Ecto neural progenitor cell (in vitro differentiated cells): ENCODE results near the gene SCAF1.

Experiments
- DNase-seq: peaks from one replicate; pipeline ENCODE4 v3.0.0-alpha.2; 2018; ENCODE audit warnings: low spot score

SCAF1 gene

GRCh38 chr19:49665036-49665350 lies 23.0 kb downstream of the SCAF1 start:
- DNase-seq = no peak

DNA sequence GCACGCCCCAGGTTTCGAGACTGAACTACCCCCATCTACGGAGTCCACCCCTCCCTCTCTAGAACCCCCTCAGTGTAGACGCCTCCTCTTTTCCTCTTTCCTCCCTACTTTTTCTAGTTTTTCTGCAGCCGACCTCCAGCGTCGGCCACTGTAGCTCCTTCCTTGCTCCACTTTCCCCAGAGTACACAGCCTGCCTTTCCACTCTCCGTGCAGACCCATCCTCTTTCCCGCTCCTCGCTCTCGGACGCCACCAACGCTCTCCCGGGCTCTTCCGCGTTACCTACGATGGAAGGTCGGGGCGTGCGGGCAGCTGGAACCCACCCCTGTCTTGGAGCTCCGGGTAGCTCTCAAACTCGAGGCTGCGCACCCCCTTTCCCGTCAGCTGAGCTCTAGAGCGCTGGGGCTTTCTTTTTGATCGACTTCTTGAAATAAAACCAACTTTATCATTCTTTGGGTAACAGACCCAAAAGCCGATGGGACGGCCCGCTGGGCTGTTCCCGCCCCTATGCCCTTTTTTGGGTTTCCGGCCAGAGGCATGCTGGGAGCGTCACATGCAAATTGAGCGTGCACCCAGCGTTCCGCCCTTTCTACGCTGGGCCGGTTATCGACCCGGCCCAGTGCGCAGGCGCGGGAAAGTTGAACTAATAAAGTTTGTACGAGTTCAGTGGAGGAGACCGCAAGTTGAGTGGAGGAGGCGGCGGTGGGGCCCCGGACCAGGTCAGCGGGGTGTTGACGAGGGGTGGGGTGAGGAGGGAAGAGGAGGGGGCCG lies 23.5 kb downstream of the SCAF1 start, which contains the start of the genes BCL2L12 and IRF3:
TSS of gene BCL2L12 (plus strand) at position 583 of the 769 bp plus-strand sequence. CDS start 760 bp downstream, outside the sequence.
TSS of gene IRF3 (minus strand) at position 507 of the 769 bp plus-strand sequence. CDS start 1,019 bp downstream, outside the sequence.
- DNase-seq = peak; percentile 98

- no peak for DNase-seq
Observed at GRCh38 chr19:49666120-49666444, 24.1 kb downstream of the SCAF1 start.

- DNase-seq = no peak
Observed at GRCh38 chr19:49667473-49667872, 25.5 kb downstream of the SCAF1 start.

- DNase-seq = no peak
Observed at GRCh38 chr19:49669516-49669915, 27.5 kb downstream of the SCAF1 start.

- peak; percentile 91 for DNase-seq
Observed at GRCh38 chr19:49672131-49672919, 30.3 kb downstream of the SCAF1 start.

GRCh38 chr19:49676136-49676783 lies 34.3 kb downstream of the SCAF1 start:
- no peak for DNase-seq

- DNase-seq = peak; percentile 100
Observed at GRCh38 chr19:49676784-49677230, 34.8 kb downstream of the SCAF1 start.

DNA sequence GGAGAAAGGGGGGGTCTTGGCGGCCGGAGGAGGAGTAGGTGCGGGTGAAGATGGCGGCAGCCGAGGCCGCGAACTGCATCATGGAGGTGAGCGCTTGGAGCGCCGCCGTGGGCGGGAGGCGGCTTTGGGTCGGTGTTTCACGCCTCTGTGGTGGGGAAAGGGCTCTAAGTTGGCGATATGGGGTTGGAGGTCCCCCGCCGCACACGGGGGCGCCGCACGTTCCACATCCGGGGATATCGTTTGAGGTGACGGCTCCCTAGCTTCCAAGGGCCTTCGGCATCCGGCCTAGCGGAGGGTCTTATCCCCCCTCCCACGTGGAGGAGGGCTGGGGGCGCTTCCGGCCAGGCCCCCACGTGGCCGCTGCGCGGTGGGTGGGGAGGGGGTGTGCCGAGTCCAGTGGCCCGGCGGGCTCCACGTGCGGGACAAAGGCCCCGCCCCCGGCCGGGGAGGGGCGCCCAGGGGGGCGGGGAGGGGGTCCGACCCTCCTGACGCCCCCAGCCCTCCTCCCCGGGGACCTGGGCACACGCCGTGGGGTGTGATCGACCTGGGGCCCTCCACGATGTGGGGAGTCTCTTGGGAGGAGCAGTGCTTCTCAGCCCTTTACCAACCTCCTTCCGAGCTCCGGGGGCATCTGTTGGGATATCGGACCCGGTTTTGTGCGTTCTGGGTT lies 35.4 kb downstream of the SCAF1 start, which contains the start of gene PRMT1:
TSS of gene PRMT1 (plus strand) at position 41 of the 670 bp plus-strand sequence. CDS start at position 51, 10 bp downstream.
- no peak for DNase-seq

GRCh38 chr19:49677901-49678674 lies 36.1 kb downstream of the SCAF1 start:
- DNase-seq = peak; percentile 95

GRCh38 chr19:49678985-49679770 lies 37.2 kb downstream of the SCAF1 start:
- DNase-seq = no peak

- no peak for DNase-seq
Observed at GRCh38 chr19:49679771-49680413, 37.9 kb downstream of the SCAF1 start.

DNA sequence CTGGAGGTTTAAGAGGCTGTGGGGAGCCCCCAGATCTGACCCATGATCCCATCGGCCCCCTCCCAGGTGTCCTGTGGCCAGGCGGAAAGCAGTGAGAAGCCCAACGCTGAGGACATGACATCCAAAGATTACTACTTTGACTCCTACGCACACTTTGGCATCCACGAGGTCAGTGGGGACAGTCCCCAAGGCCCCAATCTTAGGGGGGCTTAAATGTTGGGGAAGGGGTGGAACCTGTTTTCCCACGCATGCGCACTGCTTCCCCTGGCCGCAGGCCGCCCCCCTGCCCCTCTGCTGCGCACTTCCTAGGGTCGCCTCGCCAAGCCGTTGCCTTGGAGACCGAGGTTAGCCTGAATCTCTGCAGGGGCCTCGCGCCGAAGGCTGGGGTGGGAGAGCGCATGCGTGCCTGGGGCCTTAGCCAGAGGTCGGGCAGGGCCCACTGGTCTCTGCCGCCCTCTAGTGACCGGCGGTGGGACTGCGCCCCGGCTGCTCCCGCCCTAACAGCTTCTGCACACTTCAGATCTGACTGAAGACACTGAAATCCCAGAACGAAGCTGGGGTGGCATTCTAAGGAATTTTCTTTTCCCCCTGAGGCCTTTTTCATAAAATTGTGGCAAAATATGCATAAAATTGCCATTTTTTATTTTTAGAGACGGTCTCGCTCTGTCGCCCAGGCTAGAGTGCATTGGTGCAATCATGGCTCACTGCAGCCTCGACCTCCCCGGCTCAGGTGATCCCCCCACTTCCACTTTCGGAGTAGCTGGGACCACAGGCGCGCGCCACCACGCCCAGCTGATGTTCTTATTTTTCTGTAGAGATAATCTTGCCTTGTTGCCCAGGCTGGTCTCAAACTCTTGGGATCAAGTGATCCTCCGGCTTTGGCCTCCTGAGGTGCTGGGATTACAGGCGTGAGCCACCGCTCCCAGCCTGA lies 38.7 kb downstream of the SCAF1 start:
- peak; percentile 99 for DNase-seq

GRCh38 chr19:49681830-49682229 lies 39.8 kb downstream of the SCAF1 start:
- DNase-seq = no peak

GRCh38 chr19:49682274-49682673 lies 40.3 kb downstream of the SCAF1 start:
- DNase-seq = no peak

- no peak for DNase-seq
Observed at GRCh38 chr19:49683814-49684250, 41.8 kb downstream of the SCAF1 start.

GRCh38 chr19:49684251-49684982 lies 42.4 kb downstream of the SCAF1 start:
- peak; percentile 63 for DNase-seq

DNA sequence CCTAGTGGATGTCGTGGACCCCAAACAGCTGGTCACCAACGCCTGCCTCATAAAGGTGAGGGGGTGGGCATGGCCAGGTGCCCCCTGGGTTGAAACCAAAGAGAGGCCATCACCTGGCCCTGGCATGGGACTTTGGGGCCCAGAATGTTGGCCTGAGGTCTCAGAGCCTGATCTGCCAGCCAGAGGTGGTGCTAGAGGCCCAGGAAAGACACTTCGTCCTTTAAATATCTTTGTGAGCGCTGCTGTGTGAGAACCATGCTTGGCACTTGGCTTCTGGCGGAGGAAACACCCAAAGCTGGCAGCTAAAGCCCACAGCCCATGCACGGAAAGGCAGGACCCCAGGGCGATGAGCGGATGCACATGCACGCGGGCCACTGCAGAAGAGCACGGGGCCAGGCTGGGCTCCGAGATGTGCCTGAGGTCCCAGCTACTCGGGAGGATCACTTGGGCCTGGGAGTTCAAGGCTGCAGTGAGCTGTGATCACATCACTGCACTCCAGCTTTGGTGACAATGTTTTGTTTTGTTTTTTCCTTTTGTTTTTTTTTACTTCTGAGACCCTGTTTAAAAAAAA lies 43.1 kb downstream of the SCAF1 start:
- no peak for DNase-seq
